Activated T-helper 1 cell treated with anti-CD3 and anti-CD28 coated beads, Interleukin-2, amount 50 U/mL, for 16 hours (primary cell): Measurements from ENCODE around the gene FAM184B.

ENCODE experiments used
- DNase-seq, 2 donors: peaks; one replicate each; pipeline ENCODE4 v3.0.0-alpha.2; 2020; ENCODE audit warnings: low read depth in 1 of 2, low spot score in 1 of 2

Gene FAM184B

GRCh38 chr4:17639136-17639535 is 142.3 kb downstream of the FAM184B start:
- DNase-seq, result no peak

DNA sequence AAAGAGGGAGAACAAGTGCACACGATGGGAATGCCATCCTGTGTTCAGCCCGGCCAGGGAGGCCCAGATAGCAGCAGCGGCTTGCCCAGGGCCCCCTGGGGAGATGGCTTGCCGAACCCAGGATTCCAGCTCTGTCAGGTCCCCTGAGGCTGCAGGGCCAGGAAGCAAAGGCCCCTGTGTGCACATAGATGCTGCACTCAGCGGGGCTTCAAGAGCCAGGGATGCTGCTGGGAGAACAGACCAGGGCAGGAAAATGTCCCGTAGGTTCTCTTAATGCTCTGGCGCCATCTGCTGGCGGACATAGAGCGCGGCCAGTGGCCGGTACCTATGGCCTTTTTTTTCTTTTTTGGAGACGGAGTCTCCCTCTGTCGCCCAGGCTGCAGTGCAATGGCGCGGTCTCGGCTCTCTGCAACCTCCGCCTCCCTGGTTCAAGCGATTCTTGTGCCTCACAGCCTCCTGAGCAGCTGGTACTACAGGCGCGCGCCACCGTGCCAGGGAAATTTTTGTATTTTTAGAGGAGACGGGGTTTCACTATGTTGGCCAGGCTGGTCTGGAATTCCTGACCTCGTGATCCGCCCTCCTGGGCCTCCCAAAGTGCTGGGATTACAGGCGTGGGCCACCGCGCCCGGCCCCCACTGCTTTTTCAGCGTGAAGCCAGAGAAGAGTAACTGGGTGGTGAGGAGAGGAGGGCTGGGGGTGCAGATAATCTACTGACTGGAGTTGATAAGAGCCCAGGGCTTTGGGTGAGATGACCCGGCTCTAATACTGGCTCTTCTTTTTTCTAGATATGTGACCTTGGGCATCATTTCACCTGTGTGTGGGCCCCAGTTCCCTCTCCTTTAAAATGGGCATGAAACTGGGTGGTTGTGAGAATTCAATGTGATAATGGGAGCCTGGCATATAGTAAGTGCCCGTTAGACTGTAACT is 144.5 kb downstream of the FAM184B start:
- peak; percentile 47 to 54 for DNase-seq

GRCh38 chr4:17636341-17636695 is 145.1 kb downstream of the FAM184B start:
- DNase-seq, result no peak

- DNase-seq, result no peak
These were observed 146.4 kb downstream of the FAM184B start for GRCh38 chr4:17635056-17635455.

- no peak for DNase-seq
These were observed 147.8 kb downstream of the FAM184B start for GRCh38 chr4:17633600-17633999.

DNA sequence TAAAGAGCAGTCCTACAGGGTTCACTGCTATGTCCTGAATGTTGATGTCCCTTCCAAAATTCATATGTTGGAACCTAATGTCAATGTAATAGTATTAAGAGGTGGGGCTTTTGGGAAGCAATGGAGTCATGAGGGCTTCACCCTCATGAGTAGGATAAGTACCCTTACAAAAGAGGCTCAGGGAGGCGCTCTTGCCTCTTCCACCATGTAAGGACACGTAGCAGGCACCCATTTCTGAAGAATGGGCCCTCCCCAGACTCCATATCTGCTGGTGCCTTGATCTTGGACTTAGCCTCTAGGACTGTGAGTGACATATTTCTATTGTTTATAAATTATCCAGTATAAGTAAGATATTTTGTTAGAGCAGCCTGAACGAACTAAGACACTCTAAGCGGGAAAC is 151.2 kb downstream of the FAM184B start:
- DNase-seq, result no peak

DNA sequence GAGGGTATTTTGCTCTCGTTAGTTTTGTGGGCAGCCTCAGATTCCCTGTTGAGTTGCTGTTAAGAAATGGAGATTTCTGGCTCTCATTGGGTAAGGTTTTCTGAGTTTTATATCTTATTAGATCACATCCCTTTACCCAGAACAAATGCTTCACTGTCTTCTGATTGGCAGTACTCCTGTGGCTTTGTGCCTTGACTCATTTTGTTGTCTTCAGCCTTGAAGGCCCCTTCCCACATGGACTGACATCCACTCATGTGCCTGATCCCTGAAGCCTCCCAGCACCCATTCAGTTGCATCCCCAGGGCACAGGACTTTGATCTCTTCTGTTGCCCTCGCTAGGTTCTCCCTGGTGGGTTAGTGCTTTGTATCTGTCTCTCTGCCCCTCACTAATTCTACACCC is 156.6 kb downstream of the FAM184B start:
- DNase-seq, result no peak

- no peak for DNase-seq
These were observed 157.9 kb downstream of the FAM184B start for GRCh38 chr4:17623451-17624001.

DNA sequence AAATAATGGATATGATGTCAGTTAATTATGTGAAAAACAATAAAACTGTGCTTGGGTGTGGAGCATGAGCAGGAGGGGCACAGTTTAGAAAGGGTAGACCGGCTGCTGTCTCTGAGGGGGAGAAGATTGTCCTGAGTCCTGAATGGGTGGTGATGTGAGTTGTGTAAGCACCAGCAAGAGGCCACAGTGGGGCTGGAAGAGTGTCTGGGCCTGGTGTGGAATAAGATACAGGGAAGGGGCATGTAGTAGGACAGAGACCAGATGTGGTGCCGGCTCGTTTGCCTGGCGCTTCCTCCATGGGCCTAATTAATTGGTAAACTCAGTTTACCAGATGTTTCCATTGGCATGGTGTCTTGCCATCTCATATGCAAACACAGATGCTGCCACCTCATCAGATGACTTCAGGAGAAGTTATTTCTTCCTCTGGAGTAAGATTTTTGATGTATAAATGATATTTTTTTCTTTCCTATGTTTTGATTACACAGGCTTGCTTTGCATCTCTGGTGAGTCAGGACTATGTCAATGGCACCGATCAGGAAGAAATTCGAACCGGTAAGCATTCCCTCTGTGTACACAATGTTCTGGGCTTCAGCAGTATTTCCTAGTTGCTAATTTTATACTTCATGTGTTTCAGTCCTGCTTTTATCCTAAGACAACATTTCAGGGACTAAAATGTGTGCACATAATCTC is 161.9 kb downstream of the FAM184B start:
- DNase-seq, result no peak

- DNase-seq, result no peak
These were observed 162.5 kb downstream of the FAM184B start for GRCh38 chr4:17618926-17619325.

DNA sequence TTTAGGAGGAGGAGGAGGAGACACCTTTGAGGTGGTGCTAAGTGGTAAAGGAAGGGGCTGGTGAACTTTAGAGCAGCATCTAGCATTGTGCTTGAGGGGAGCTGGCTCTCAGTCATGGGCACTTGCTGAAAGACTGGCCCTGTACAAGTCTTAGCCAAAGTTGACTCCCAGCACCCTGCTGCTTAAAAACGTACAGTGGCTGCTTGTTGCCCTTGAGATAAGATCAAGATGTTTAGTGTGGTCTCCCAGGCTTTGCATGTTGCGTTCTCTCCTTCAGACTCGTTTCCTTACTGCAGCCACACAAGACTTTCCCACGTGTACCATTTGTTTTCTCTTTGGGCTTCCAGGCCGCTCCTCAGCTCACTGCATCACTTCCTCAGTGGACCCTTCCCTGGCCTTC is 165.1 kb downstream of the FAM184B start:
- no peak for DNase-seq

DNA sequence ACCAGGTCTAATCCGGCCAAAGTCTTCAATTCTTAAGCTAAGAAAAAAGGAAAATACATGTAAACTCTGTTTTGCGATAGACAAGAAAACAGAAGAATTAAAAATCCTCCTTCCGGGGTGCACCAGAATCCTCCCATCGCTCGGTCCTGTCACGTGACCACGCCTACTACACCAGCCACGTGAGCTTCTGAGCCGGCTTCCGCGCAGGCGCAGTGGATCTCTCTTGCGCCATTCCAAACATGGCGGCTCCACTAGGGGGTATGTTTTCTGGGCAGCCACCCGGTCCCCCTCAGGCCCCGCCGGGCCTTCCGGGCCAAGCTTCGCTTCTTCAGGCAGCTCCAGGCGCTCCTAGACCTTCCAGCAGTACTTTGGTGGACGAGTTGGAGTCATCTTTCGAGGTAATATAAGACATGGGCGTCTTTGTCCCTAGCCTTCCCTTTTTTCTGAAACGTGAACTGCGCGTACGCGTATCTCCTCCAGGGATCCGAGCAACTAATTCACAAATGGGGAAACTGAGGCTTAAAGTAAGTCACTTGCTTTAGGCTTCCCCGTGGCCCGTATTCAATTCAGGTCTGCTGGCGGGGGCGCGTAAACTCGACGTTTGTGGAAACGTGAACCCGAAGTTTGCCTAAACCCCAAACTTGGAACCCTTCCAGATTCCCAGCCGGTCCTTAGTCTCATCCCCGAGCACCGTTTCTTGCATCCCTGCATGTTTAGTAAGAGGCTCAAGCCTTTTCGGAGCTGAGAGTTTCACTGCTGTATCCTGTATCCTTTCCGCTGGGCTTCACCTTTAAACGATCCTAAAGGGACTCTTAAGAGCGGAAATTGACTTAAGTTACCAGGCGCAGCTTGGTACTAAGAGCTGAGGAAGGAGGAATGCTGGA is 166.8 kb downstream of the FAM184B start, which contains the start of gene MED28:
MED28 (plus strand) TSS at position 226 of the 884 bp plus-strand sequence; CDS start at position 240, 14 bp downstream.
- peak; percentile 89 to 92 for DNase-seq

DNA sequence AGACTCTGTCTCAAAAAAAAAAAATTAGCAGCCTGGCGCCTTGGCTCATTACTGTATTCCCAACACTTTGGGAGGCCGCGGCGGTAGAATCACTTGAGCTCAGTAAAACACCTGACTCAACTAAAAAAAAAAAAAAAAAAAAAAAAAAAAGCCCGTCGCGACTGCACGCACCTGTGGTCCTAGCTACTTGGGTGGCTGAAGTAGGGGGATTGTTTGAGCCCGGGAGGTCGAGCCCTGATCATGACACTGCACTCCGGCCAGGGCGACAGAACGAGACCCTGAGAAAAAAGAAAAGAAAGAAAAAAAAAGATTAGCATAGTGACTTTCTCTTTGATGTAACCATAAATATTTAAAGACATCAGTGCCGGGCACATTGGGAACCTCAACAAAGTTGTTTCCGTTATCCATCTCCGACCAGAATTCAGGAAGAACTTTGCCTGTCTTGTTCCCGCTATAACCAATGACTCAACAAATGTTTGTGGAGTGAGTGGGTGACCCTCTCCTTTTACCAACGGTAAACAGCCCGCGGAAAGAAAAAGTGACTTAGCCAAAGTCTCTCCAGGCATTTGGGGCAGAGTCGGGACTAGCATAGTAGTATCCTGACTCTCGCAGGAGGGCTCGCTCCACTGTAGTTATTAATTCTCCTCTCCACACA is 167.5 kb downstream of the FAM184B start:
- DNase-seq, result no peak

DNA sequence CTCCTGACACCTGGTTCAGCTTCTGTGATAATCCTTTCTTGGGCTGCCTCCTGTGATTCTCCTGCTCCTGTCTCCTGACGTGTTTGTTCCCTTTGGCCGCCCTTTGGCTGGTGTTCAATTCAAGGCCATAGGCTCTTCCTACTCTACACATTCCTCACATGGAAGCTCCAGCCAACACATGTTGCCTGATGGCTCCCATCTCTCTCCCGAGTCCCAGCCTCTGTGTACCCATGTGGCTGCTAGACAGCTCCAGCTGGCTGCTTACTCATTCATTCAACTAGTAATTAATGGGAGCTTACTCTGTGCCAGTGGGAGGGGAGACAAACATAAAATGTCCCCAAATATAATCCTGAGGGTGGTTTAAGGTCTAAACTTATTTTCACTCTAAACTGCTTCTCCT is 176.2 kb downstream of the FAM184B start:
- no peak for DNase-seq

GRCh38 chr4:17599826-17600225 is 181.6 kb downstream of the FAM184B start:
- DNase-seq, result no peak

- DNase-seq, result no peak
These were observed 183.9 kb downstream of the FAM184B start for GRCh38 chr4:17597517-17597916.

- DNase-seq, result no peak
These were observed 185.9 kb downstream of the FAM184B start for GRCh38 chr4:17595471-17596005.

DNA sequence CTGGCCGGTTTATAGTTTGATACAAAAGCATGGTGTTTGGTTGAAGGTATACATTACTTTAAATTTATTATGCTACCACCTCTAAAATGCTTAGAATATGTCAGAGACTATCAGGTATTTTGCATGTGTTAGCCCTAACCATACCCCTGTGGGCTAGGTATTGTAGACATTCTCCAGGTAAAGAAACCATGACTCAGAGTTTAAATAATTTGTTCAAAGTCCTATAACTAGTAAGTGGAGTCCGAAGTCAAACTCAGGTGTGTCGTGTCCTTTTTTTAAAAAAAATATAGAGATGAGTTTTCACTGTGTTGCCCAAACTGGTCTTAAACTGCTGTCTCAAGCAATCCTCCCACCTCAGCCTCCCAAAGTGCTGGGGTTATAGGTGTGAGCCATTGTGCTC is 192.1 kb downstream of the FAM184B start:
- no peak for DNase-seq

GRCh38 chr4:17587094-17587822 is 194.2 kb downstream of the FAM184B start:
- DNase-seq, result no peak
